ENCODE measurements around the gene DIAPH3.
A peak's percentile ranks its signal among the peaks of the same experiment; 100 is the strongest.

DIAPH3 gene

DNA sequence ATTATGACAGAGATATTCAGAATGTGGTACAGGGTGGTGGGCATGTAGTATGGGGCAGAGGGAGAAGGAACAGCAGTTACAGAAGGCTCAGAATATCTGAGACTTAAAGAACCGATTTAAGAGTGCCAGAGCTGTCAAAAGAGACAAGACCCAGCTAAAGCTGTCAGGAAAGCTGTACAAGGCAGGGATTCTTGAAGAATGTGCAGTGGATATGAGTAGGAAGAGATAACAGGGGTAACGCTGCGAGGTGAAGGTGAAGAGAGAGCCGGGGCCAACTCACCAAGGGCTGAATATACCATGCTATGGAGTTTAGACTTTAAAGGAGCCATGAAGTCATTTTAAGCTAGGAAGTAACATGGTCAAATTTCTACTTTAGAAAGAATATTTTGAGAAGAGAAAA is 381.0 kb downstream of the DIAPH3 start:
- no peak for DNase-seq (ENCODE audit: low spot score)

DNA sequence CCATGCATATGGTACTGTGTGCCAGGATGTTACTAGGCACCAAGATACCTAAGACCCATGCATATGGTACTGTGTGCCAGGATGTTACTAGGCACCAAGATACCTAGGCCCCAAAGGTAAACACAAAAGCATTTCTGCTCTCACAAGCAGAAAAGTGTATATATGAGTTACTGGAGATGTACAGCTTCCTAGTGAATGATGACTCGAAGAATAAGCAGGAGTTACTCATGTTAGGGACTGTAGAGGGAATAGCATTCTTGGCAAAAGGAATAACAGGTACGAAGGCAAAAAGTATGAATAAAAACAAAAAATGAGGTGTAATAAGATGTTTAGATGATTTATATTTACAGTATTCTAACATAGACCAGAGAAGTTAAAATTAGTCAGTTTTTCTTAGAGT is 383.7 kb downstream of the DIAPH3 start:
- DNase-seq (ENCODE audit: low spot score) = no peak

DNA sequence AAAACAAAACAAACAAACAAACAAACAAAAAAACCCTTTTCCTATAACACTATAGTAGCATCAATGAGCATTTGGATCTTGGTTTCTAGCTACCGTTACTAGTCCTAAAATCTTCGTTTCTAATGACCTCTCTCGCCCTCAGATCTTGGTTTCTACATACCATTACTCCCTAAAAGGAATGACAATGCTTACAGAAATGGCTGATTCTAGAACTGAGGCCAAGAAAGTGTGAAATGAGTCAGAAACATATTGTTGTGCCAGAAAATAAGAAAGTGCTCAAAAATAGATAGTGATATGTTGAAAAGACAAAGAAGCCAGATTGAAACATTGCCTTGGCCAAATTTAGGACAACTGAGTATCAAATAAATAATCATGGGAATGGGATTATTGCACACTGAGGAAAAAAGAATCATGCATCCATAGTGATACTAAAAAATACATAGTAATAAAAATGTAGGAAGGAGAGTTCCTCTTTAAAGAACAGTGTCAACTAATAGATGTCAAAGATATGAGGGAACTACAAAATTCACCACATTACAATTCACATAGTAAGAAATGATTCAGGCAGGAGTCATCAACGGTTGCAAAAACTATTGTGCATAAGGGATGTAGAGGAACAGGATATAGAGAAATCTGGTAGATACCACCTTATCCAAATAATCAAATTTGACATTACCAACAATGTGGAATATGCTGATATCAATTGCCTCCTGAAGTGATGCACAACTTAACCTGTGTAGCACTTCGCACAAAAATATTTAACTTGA is 386.6 kb downstream of the DIAPH3 start:
- DNase-seq (ENCODE audit: low spot score) = peak; percentile 61

DNA sequence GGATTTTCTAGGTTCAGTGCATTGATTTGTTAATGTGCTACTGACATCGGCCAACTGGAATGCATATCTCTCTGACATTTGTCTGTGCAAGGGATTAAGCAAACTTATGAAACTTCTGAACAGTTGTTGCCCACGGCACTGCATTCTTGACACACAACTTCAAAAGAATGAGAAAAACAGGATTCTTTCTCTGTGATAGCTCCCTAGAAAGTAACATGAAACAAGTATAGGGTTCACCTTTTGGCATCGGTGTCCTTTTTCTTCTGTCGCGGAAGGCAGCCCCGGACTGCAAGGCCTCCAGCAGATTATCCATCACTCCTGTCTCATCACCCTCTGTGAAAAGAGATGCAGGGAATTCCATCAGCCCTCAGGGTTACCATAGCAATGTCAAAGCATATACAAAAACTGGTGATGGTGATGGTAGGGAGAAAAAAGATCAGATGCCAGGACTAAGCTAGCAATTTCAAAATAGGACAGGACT is 389.2 kb downstream of the DIAPH3 start:
- DNase-seq (ENCODE audit: low spot score) = peak; percentile 41

DNA sequence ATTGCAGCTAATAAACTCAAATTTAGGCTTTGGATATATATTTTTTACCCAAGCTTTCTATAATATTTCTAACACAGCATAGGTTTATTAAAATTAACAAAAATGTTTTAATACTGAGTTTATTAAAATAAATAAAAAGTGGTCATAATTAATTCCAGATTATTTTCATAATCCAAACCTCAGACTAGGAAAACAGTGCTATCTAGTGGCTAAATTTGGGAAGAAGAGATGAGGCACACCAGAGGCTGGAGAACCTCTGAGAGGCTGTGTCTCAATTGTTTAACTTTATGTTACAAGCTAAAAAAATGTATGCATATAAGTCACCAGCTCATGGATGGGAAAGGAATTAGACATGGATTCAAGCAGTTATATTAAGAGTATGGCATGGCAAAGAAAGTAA is 392.5 kb downstream of the DIAPH3 start:
- DNase-seq (ENCODE audit: low spot score) = peak; percentile 37

DNA sequence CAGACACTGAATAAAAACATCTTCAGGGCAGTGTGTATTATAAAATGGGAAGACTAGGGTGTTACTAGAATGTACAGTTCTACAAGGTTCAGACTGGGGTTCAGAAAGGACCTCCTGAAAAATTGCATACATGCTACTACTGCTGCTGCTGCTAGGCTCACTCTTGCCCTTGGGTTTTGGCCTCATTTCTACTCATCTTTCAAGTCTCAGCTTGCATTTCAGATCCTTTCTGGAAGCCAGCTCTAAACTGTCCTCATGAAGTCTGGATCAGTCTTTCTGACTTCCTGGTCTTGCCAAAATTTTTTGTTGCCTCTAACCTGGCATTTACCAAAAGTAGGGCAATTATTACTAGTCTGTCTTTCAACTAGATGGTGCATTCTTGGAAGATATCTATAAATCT is 393.3 kb downstream of the DIAPH3 start:
- DNase-seq (ENCODE audit: low spot score) = no peak

DNA sequence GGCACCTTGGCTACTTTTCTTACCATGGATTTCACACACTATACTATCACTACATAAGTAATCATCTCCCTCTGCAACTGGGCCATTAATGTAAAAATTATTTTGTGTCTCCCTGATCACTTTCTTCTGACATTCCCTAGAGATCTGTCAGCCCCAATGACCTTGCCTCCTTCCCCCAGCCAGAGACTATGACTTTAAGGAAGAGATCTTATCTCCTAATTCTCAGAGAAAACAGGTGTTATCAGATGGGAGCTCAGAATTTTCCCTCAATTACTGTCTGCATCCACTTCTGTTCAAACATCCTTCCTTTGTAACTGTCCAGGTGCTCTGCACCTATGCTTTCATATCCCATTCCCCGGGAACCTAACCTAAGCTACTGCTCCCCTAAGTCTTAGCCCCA is 397.5 kb downstream of the DIAPH3 start:
- DNase-seq (ENCODE audit: low spot score) = no peak

DNA sequence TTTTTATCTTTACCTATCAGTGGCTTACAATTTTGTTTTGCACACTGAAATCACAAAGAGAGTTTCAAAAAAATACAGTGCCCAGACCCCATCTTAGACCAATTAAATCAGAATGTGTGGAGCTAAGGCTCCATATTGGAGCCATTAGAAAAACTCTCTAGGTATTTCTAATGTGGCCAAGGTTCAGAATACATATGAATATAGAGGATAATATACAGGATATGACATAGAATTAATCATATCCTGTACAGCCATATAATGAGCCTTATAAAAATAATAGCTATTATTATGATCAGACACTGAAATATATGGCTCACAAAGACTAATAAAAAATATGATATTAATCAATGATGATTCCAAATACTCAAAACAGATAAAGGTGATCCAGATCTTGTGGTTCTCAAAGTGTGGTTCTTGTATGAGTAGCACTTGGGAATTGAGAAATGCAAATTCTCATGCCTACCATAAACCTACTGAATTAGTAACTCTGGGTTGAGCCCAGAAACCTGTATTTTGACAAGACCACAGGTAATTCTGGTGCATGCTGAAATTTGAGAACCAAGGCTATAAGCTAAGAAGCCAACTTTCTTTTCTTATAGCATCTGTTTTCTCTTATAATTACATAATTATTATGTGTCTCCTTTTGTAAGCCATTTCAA is 408.0 kb downstream of the DIAPH3 start:
- no peak for DNase-seq (ENCODE audit: low spot score)

DNA sequence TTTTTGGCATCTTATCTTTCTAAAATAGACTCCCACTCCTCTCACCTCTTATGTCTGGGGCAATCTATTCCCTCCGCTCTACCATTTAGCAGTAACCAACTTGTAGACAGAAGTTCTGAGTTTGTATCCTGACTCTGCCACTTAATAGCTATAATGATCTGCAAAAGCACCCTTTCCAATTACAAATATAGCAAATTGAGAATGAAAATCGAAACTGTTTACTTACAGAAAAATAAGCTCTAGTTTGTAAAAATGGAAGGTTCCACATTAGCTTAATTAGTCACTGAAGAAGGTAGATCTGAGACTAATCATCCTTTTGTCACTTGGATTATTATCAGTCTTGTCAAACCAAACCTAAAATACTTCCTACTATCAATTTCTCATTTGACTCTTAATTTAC is 409.3 kb downstream of the DIAPH3 start:
- no peak for DNase-seq (ENCODE audit: low spot score)

DNA sequence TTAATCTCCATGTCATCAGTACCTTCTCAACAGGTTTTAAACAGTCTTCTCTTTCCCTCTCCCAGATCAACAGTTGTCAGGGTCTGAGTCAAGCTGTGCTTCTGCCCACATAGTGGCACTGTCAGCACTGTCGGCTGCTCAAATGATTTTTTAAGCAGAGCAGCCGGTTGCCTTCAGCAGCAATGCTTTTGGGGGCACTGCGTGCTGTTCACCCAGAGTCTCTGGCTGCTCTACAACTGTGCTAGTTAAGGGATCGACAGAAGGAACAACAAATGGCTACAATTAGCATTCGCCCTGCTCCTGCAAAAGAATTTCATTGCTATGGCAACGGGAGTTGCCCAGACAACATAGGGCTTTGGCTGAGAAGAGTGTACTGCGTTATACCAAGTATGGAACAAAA is 412.9 kb downstream of the DIAPH3 start:
- DNase-seq (ENCODE audit: low spot score) = peak; percentile 50

DNA sequence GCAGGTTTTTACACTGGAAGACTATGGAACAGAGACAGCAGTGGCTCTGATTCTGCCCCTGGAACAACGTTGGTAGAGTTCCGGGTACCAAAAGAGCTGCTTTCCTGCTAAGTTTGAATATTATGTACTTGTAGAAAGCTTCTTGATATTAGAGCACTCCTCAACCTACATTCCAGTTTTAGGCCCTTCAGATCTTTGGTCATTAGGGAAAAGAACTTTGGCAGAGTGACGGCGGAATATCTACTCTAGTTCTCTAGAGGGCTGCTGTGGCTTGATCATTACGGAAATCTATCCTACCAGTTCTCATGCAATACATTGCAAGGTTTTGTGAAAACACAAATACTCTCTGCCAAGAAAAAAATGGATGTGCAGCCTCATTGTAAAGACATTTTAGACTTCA is 415.7 kb downstream of the DIAPH3 start:
- no peak for DNase-seq (ENCODE audit: low spot score)

DNA sequence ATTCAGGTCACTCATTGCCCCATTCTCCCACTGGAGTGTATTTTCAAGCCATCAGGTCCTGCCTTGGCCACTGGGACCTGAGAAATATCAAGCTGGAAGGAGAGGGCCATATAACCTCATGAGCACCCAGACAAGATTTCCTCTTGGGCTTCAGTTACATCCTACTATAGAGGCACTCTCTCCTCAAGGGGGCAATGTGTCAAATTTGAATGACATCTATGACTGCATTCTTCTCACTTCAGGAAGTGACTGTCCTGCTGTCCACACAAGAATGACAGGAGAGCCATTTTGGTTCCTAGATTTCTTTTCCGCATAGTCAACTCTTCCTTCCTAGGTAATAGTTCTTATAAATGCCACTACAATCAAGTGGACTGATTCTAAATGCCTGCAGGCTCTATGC is 416.2 kb downstream of the DIAPH3 start:
- no peak for DNase-seq (ENCODE audit: low spot score)

DNA sequence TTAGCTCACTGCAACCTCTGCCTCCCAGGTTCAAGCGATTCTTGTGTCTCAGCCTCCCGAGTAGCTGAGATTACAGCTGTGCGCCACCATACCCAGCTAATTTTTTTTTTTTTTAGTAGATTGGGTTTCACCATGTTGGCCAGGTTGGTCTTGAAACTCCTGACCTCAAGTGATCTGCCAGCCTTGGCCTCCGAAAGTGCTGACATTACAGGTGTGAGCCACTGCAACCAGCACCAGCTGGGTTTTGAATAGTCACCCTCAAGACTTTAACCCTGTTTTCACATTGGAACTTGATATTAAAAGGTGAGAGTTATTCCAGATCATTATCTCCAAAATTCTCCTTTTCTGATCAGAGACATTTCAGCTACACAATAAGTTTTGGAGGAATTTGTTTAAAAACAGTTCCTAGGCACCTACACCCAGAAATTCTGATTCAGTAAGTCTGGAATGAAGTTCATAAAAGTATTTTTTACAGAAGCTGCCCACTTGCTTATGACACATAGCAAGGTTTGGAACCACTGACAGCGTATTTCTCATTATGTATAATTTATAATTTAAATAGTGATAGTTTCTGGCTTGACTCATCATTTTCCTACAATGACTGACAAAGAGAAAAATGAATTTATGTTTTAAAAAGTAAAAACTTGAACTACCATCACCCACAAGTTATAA is 417.3 kb downstream of the DIAPH3 start:
- peak; percentile 58 for DNase-seq (ENCODE audit: low spot score)

DNA sequence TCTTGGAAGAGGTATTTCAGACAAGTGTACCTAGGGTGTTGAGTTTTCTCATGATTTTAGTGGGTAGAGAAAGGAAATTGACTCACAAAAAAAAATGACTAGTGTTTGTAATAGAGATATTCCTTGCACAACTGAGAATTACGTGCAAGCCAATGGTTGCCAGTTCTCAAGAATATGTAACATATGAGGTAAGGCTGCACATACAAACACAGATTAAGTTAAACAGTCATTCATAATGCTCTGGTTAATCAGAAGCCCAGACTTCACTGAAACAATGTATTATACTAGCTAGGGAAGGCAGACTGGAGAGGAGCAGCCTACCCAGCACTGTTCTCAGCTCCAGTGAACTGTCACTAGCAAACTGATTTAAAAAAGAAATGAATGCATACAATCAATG is 418.3 kb downstream of the DIAPH3 start:
- peak; percentile 5 for DNase-seq (ENCODE audit: low spot score)

DNA sequence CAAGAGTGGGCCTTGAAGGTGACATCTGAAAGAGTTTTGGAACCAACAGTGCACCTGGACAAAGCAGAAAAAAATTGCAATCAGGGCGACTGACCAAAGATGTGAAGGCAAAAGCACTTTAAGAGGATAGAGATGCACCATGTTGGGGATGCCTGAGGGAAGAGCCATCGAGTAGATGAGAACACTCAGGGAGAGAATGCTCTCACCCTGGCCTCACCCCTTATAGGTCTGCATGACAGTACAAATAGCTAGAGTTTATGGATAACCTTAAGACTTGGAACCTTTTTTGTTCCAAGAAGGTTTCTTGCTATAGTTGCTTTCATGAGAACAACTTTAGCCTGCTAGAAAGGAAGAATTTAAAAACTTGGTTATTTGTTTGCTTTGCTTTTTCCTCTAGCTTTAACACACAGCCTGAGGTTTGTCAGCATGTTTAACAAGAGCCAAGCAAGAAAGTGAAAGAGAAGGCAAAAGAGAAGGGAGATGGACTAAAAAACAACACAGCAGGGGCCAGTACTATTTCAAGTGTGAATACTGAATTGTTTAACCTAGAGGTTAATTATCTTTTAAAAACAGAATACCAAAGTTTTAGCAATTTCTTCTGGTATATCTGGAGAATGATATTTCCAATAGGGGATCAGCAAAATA is 418.9 kb downstream of the DIAPH3 start:
- no peak for DNase-seq (ENCODE audit: low spot score)

DNA sequence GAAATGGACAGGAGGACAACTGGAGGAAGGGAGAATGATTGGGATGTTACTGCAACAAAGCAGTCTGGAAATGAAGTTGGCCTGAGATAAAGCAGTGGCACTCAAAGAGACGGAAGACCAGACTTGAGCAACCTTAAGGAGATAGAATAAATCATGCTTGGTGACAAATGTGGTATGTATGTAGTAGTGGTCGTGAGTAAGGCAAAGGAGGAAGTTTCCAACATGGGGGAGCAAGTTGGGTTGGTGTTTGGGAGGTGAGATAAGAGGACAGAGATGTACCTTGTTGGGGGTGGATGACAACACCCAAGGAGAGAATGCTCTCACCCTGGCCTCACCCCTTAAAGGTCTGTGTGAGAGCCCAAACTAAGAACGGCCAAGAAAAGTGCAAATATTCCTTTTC is 420.5 kb downstream of the DIAPH3 start:
- no peak for DNase-seq (ENCODE audit: low spot score)

DNA sequence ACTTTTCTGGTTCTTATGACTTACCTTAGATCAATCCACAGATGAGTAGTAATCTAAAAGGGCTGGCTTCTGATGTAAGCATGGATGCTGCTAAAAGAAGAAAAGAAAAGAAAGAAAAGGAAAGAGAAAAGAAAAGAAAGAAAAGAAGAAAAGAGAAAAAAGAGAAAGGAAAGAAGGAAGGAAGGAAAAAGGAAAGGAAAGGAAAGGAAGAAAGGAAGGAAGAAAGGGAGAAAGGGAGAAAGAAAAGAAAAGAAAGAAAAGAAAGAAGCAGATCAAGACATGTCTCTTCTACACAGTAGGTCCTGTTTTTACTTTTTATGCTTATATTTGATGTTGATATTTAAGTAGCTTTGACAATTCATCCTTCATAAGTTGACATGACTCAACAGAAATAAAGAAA is 421.3 kb downstream of the DIAPH3 start:
- DNase-seq (ENCODE audit: low spot score) = no peak

DNA sequence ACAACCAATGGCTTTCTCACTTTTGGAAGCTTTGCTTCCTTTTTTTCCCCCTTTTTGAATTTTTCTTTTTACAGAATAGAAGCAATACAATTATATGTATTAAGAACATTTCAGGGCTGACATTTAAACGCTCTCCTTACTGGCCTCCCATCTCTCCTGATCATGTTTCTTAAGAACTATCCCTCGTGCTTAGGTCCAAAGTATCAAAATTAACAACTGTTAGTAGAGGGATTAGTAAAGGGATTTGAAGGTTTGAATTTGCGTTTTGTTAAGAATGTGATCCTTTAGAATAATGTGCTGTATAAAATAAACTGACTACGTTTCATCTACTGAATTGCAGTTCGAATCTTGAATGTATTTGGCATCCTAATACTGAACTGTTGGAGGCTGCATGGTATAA is 424.8 kb downstream of the DIAPH3 start:
- DNase-seq (ENCODE audit: low spot score) = no peak

DNA sequence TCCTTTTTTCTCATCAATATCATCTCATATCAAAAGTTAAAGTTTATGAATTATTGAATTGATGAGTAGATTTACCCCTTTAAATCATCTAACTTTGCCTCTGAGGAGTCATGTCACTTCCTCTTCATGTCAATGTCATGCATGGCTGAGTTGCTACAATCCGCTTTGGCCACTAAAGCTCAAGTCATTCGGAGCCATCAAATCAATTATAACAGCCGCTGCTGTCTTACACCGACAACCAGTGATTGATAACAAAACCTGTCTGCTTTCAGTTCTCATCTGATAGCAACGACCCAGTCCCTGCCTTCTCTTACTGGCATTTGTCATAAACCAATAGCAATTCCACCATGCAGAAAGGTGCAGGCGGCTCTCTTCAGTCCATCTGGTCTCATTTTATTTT is 429.3 kb downstream of the DIAPH3 start:
- no peak for DNase-seq (ENCODE audit: low spot score)

DNA sequence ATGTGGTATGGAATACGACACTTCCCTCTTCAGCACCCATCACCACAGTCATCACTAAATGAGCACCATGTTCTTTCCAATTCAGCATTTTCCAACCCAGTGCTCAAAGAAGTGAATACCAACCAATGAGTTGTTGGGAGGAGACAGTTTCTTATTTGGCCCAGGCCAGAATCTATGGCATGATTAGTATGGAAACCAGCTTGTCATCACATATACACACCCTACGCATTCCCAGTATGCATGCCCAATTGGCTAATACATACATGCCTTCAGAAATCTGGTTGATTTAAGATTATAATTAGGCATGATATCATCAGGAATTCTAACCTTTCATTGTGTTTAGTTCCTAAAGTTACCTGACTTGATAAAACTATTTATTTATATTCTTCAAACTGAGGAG is 430.0 kb downstream of the DIAPH3 start:
- no peak for DNase-seq (ENCODE audit: low spot score)

DNA sequence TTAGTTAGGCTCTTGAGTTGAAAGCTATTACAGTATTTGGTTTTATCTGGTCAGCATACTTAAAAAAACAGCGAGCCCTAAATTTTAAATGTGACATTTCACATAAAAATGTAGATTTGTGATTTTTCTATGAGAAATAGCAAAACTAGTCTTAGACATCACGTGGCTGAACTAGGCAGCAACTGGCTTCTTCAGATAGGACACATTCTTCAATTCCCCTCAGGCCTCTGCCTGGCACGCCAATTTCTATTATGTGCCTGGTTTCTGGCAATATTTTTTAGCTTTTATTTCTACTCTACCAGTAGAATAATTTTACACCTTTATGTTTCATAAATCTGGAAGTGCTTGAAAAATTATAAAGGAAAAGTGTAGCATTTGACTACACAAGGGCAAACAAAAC is 433.7 kb downstream of the DIAPH3 start:
- DNase-seq (ENCODE audit: low spot score) = no peak

DNA sequence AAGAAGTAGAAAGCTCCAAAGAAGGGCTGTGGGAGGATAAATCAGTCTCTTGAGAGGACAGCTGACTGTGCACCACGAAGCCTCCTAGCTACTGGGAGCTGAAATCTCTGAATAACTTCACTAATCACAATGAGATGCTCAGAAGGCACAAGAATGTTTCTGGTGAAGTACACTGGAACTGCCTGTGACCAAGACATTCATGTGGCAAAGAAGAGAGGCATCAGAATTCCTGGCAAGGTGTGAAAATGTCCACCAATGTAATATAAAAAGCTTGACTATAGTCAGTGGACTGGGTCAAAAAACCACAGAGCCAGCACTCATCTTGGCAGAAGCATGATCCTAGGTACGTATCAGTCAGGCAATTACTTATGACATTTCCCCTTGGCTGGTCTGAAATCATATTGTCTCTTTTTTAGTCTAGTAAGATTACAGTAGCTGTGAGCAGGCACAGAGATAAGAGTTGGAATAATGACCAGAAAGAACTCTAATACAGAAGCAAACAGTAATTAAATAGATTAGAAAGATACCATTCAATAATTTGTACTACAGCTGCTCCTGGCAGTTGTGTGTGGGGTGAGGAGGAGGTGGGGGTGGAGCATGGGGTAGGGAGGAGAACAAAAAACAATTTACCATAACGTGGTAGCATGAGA is 434.7 kb downstream of the DIAPH3 start:
- no peak for DNase-seq (ENCODE audit: low spot score)
